Stomach (tissue), 9 donors: ENCODE measurements around the gene KLHDC7B. TPM values are rescaled to one million over a fixed set of nuclear protein-coding genes. Genes with fewer than 3 reads are reported as not detected.
A peak's percentile ranks its signal among the peaks of the same experiment; 100 is the strongest.

Experiments used
- DNase-seq, 2 donors: peaks; one replicate each; pipeline versions ENCODE4 v3.0.0 to v3.0.0-alpha.2; 2013 to 2019
- H3K27ac ChIP-seq, 5 donors: fragments of 200-600 bp in 4 of 5; sonication (generic) in 4 of 5; one replicate each; pipeline ENCODE4 v1.5.1; 2013 to 2019; ENCODE audit warnings: mild to moderate bottlenecking in 1 of 5, moderate library complexity in 1 of 5
- H3K27me3 ChIP-seq, 3 donors: fragments of 200-600 bp; sonication (generic); one replicate each; pipeline ENCODE4 v1.5.1; 2017 to 2019; ENCODE audit warnings: mixed run types in 1 of 3
- H3K36me3 ChIP-seq, 4 donors: fragments of 200-600 bp; sonication (generic); 1 replicate in 3 of 4; 2 replicates in 1 of 4; pipeline ENCODE4 v1.5.1; 2016 to 2019
- H3K4me1 ChIP-seq, 4 donors: fragments of 200-600 bp; sonication (generic); one replicate each; pipeline ENCODE4 v1.5.1; 2016 to 2019
- H3K4me3 ChIP-seq, 4 donors: fragments of 200-600 bp; sonication (generic) in 3 of 4; one replicate each; pipeline ENCODE4 v1.5.1; 2016 to 2019; ENCODE audit warnings: mild to moderate bottlenecking in 1 of 4
- H3K9me3 ChIP-seq, 4 donors: fragments of 200-600 bp; sonication (generic); one replicate each; pipeline ENCODE4 v1.5.1; 2016 to 2019
- CTCF ChIP-seq, 7 experiments: fragments of 450-650 bp in 4 of 7; fragments of 200-600 bp in 3 of 7; sonication (generic) in 3 of 7; IDR thresholded peaks; one replicate each; pipeline ENCODE4 v1.5.1; 2016 to 2019; ENCODE audit warnings: antibody characterized with exemption in 7 of 7, control low read depth in 2 of 7, mild to moderate bottlenecking in 1 of 7
- EP300 ChIP-seq: sonication (generic); formaldehyde crosslinking; IDR thresholded peaks from one replicate; pipeline ENCODE4 v1.6.1; 2017; ENCODE audit warnings: antibody characterized with exemption
- POLR2A ChIP-seq, 4 donors: fragments of 450-650 bp; IDR thresholded peaks; one replicate each; pipeline ENCODE4 v1.6.1; 2016; ENCODE audit warnings: antibody characterized with exemption in 4 of 4, control low read depth in 2 of 4, mild to moderate bottlenecking in 1 of 4, moderate library complexity in 1 of 4
- POLR2AphosphoS5 ChIP-seq, 3 donors: sonication (generic); formaldehyde crosslinking; IDR thresholded peaks; one replicate each; pipeline ENCODE4 v1.6.1; 2016; ENCODE audit warnings: antibody characterized with exemption in 3 of 3
- WGBS, 5 donors: extraction: QIAGEN DNeasy Blood & Tissue Kit in 3 of 5; methylation state at CpG; one replicate each; pipeline versions ENCODE4 v1.1.5 to v1.1.7; 2013 to 2018; 5-methylcytosine and 5-hydroxymethylcytosine counted together
- intact Hi-C: fragments of 100-400 bp; cut with DNase I; formaldehyde crosslinking; loops from one replicate; pipeline ENCODE4 v1.15.1; 2023; ENCODE audit warnings: low total_unique reads
- polyA plus RNA-seq, 3 donors: library from polyadenylated mRNA; stranded (reverse); fragments of 200-250 nt; gene quantifications; one replicate each; pipeline ENCODE4 v1.2.3, GENCODE V29; 2013
- total RNA-seq, 5 donors: library from RNA; depleted of rRNA; stranded (reverse); fragments of >200 nt; gene quantifications; one replicate each; pipeline versions ENCODE4 v1.1.0 to v1.2.3, GENCODE V29; 2014 to 2016
- donor health status: healthy with polysubstance abuse.
- donor health status: Bipolar disorder and iron deficiency.
- donor health status: healthy.

Gene KLHDC7B
- total and polyA plus RNA-seq, 8 donors = 0.25 to 0.46 TPM; not detected in 6

DNA sequence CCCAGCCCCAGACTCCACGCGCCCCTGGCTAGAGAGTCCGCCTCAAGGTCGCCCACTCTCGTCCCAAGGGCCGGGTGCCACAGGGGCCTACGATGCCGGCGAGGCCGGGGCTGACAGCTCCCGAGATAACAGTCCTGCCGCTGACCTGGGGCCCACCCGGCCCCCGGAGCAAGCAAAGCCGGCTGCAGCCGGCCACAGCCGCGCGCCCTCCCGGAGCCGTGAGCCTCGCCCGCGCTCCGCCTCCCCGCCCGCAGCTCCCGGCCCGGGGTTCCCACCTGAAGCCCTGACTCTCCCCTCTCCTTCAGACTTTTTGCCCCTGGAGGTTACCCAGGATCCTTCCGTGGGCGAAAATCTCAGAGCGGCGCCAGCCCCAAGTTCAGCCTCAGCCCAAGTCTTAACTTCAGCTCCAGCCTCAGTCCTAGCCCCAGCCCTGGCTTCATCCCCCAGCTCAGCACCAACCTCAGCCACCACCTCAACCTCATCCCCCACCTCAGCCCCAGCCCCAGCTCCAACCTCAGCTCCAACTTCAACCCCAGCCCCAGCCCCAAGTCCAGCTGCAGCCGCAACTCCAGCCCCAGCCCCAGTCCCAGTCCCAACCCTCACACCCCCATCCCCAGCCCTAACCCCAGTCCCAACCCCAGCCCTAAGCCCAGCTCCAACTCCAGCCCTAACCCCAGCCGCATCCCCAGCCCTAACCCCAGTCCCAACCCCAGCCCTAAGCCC, 1.7 kb downstream of the KLHDC7B start:
- no peaks in the 10 kb centered on the region for H3K9me3 ChIP-seq
- H3K27me3 ChIP-seq = peaks cover 11 to 76% (median 26%) of the 10 kb centered on the region in 3 donors
- H3K27ac ChIP-seq = no peak overlapping the region
- no peaks in the 10 kb centered on the region for H3K36me3 ChIP-seq
- intact Hi-C loops = no loop called here
- H3K4me3 ChIP-seq = no peak overlapping the region
- WGBS, 5 donors = 13 to 38% (median 28%) methylated on average over 19 to 35 of the region's 35 CpGs
- TF ChIP-seq POLR2AphosphoS5 (IDR thresholded peaks at IDR 0.05) (no peak), CTCF (IDR thresholded peaks at IDR 0.05) (no peak), POLR2A (IDR thresholded peaks at IDR 0.05) (no peak), EP300 (no peak)
- peaks cover 17 to 51% (median 34%) of the 10 kb centered on the region in 4 donors for H3K4me1 ChIP-seq
- DNase-seq = no peak

- intact Hi-C loops = no loop called here
- Histone ChIP-seq H3K4me1 (peaks cover 17 to 51% (median 34%) of the 10 kb centered on the region in 4 donors), H3K9me3 (no peaks in the 10 kb centered on the region), H3K4me3 (peak overlapping the region; percentile 29 to 42 (median 32)), H3K36me3 (no peaks in the 10 kb centered on the region), H3K27me3 (peaks cover 11 to 76% (median 26%) of the 10 kb centered on the region in 3 donors), H3K27ac (peak overlapping the region; percentile 23 to 60 (median 28))
- TF ChIP-seq CTCF (IDR thresholded peaks at IDR 0.05) (no peak), POLR2A (IDR thresholded peaks at IDR 0.05) (no peak), EP300 (no peak), POLR2AphosphoS5 (IDR thresholded peaks at IDR 0.05) (no peak)
- DNase-seq = peak in 1 of 2 donors; percentile 58
- WGBS, 5 donors = 9 to 21% (median 11%) methylated on average over 6 to 56 of the region's 56 CpGs
Measured at GRCh38 chr22:50548040-50548920, 2.6 kb downstream of the KLHDC7B start.

DNA sequence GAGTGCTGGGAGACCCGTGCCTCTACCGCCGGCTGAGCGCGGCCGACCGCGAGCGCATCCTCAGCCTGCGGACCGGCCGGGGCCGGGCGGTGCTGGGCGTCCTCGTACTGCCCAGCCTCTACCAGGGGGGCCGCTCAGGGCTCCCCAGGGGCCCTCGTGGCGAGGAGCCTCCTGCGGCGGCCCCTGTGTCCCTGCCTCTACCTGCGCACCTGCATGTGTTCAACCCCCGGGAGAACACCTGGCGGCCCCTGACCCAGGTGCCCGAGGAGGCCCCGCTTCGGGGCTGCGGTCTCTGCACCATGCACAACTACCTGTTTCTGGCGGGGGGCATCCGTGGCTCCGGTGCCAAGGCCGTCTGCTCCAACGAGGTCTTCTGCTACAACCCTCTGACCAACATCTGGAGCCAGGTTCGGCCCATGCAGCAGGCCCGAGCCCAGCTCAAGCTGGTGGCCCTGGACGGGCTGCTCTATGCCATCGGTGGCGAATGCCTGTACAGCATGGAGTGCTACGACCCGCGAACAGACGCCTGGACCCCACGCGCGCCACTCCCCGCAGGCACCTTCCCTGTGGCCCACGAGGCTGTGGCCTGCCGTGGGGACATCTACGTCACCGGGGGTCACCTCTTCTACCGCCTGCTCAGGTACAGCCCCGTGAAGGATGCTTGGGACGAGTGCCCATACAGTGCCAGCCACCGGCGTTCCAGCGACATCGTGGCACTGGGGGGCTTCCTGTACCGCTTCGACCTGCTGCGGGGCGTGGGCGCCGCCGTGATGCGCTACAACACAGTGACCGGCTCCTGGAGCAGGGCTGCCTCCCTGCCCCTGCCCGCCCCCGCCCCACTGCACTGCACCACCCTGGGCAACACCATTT, 3.5 kb downstream of the KLHDC7B start:
- TF ChIP-seq EP300 (no peak), POLR2AphosphoS5 (IDR thresholded peaks at IDR 0.05) (no peak), CTCF (IDR thresholded peaks at IDR 0.05) (no peak), POLR2A (IDR thresholded peaks at IDR 0.05) (no peak)
- Histone ChIP-seq H3K27me3 (peaks cover 11 to 68% (median 26%) of the 10 kb centered on the region in 3 donors), H3K9me3 (no peaks in the 10 kb centered on the region), H3K4me3 (peak overlapping the region; percentile 29 to 42 (median 32)), H3K4me1 (peaks cover 17 to 43% (median 27%) of the 10 kb centered on the region in 4 donors), H3K27ac (peak overlapping the region; percentile 11 to 60 (median 28)), H3K36me3 (no peaks in the 10 kb centered on the region)
- intact Hi-C loops = no loop called here
- no peak for DNase-seq
- WGBS, 5 donors = 57 to 95% (median 61%) methylated on average over 12 to 68 of the region's 68 CpGs
